ENCODE measurements around the gene SNX5.
A peak's percentile ranks its signal among the peaks of the same experiment; 100 is the strongest.

Gene SNX5

GRCh38 chr20:17966432-17967310, 1.9 kb downstream of the SNX5 start:
- Mint-ChIP-seq H3K36me3 (ENCODE audit: low read depth) (peaks cover 32% of the 10 kb centered on the region), H3K4me3 (peak overlapping the region; percentile 89), H3K27me3 (ENCODE audit: low read depth, poor library complexity) (peaks cover 3% of the 10 kb centered on the region), H3K27ac (peak overlapping the region; percentile 96), H3K4me1 (peaks cover 71% of the 10 kb centered on the region), H3K9me3 (peaks cover 4% of the 10 kb centered on the region)
- no peak for DNase-seq
- no peak for TF ChIP-seq CTCF (IDR thresholded peaks at IDR 0.05)

GRCh38 chr20:17965042-17965697, 3.4 kb downstream of the SNX5 start:
- Mint-ChIP-seq H3K4me1 (peaks cover 66% of the 10 kb centered on the region), H3K9me3 (peaks cover 4% of the 10 kb centered on the region), H3K36me3 (ENCODE audit: low read depth) (peaks cover 47% of the 10 kb centered on the region), H3K4me3 (peak overlapping the region; percentile 89), H3K27me3 (ENCODE audit: low read depth, poor library complexity) (peaks cover 3% of the 10 kb centered on the region), H3K27ac (peak overlapping the region; percentile 7)
- no peak for DNase-seq
- TF ChIP-seq CTCF (IDR thresholded peaks at IDR 0.05) = no peak

- H3K27ac Mint-ChIP-seq = peak overlapping the region; percentile 7
- peaks cover 3% of the 10 kb centered on the region for H3K27me3 Mint-ChIP-seq (ENCODE audit: low read depth, poor library complexity)
- DNase-seq = no peak
- peaks cover 52% of the 10 kb centered on the region for H3K36me3 Mint-ChIP-seq (ENCODE audit: low read depth)
- H3K4me1 Mint-ChIP-seq = peaks cover 65% of the 10 kb centered on the region
- H3K4me3 Mint-ChIP-seq = peak overlapping the region; percentile 89
- TF ChIP-seq CTCF (IDR thresholded peaks at IDR 0.05) = no peak
- peaks cover 4% of the 10 kb centered on the region for H3K9me3 Mint-ChIP-seq
These were observed 4.0 kb downstream of the SNX5 start for GRCh38 chr20:17964632-17965031.

GRCh38 chr20:17964073-17964472, 4.5 kb downstream of the SNX5 start:
- no peak for DNase-seq
- Mint-ChIP-seq H3K27me3 (ENCODE audit: low read depth, poor library complexity) (peaks cover 3% of the 10 kb centered on the region), H3K36me3 (ENCODE audit: low read depth) (peaks cover 58% of the 10 kb centered on the region), H3K27ac (no peak overlapping the region), H3K9me3 (peaks cover 4% of the 10 kb centered on the region), H3K4me1 (peaks cover 70% of the 10 kb centered on the region), H3K4me3 (peak overlapping the region; percentile 89)
- TF ChIP-seq CTCF (IDR thresholded peaks at IDR 0.05) = no peak

- no peak for TF ChIP-seq CTCF (IDR thresholded peaks at IDR 0.05)
- Mint-ChIP-seq H3K9me3 (peaks cover 4% of the 10 kb centered on the region), H3K27me3 (ENCODE audit: low read depth, poor library complexity) (peaks cover 3% of the 10 kb centered on the region), H3K4me3 (peak overlapping the region; percentile 15), H3K27ac (peak overlapping the region; percentile 19), H3K4me1 (peaks cover 75% of the 10 kb centered on the region), H3K36me3 (ENCODE audit: low read depth) (peaks cover 64% of the 10 kb centered on the region)
- DNase-seq = no peak
These were observed 5.3 kb downstream of the SNX5 start for GRCh38 chr20:17963114-17963897.

All from nephron progenitor cell (in vitro differentiated cells).